GM23338 (cell line): ENCODE data around the gene GOLGB1. TPM values are rescaled to one million over a fixed set of nuclear protein-coding genes. Genes with fewer than 3 reads are reported as not detected.

ENCODE experiments used
- ATAC-seq: fragments of 200-7000 bp; cut with Tn5 transposase; 3 replicates; pipeline ENCODE4 v1.9.1; 2020
- DNase-seq: peaks from one replicate; pipeline ENCODE4 v3.0.0-alpha.2; 2015; ENCODE audit warnings: low spot score
- H2AFZ ChIP-seq: fragments of 200-600 bp; sonication (generic); 2 replicates; pipeline ENCODE4 v1.8.0; 2016; ENCODE audit warnings: antibody characterized with exemption, mild to moderate bottlenecking, moderate library complexity
- H3F3A ChIP-seq: fragments of 200-600 bp; sonication (generic); replicated peaks from 2 replicates; pipeline ENCODE4 v1.8.0; 2017; ENCODE audit warnings: antibody characterized with exemption, mixed run types, low read depth
- H3K27ac ChIP-seq: fragments of 200-600 bp; sonication (generic); 2 replicates; pipeline ENCODE4 v1.6.1; 2016; ENCODE audit warnings: low read depth
- H3K27me3 ChIP-seq: fragments of 200-600 bp; sonication (generic); 2 replicates; pipeline ENCODE4 v1.8.0; 2016; ENCODE audit warnings: mild to moderate bottlenecking, mixed run types, moderate library complexity; ENCODE audit not compliant: insufficient read depth
- H3K36me3 ChIP-seq: fragments of 200-600 bp; sonication (generic); 2 replicates; pipeline ENCODE4 v1.8.0; 2016; ENCODE audit warnings: mild to moderate bottlenecking; ENCODE audit not compliant: insufficient read depth
- H3K4me1 ChIP-seq: fragments of 200-600 bp; sonication (generic); 2 replicates; pipeline ENCODE4 v1.8.0; 2016; ENCODE audit warnings: mild to moderate bottlenecking, moderate library complexity; ENCODE audit not compliant: insufficient read depth
- H3K4me2 ChIP-seq: fragments of 200-600 bp; sonication (generic); 2 replicates; pipeline ENCODE4 v1.7.1; 2017; ENCODE audit warnings: mixed run types
- H3K4me3 ChIP-seq: fragments of 200-600 bp; sonication (generic); 2 replicates; pipeline ENCODE4 v1.6.1; 2016; ENCODE audit warnings: mixed run types
- H3K79me2 ChIP-seq: fragments of 200-600 bp; sonication (generic); replicated peaks from 2 replicates; pipeline ENCODE4 v1.8.0; 2017; ENCODE audit warnings: mild to moderate bottlenecking; ENCODE audit not compliant: insufficient read depth
- H3K9me2 ChIP-seq: fragments of 200-600 bp; sonication (generic); 2 replicates; pipeline ENCODE4 v1.8.0; 2017; ENCODE audit not compliant: insufficient read depth
- H4K20me1 ChIP-seq: fragments of 200-600 bp; sonication (generic); replicated peaks from 2 replicates; pipeline ENCODE4 v1.8.0; 2017; ENCODE audit warnings: mild to moderate bottlenecking; ENCODE audit not compliant: insufficient read depth
- H3K27ac Mint-ChIP-seq: 2 replicates; pipeline ENCODE4 v1.8.0; 2020; ENCODE audit warnings: inconsistent platforms, mild to moderate bottlenecking, moderate library complexity, mixed read lengths
- H3K27me3 Mint-ChIP-seq: 3 replicates; pipeline ENCODE4 v1.8.0; 2022; ENCODE audit warnings: low read depth, mild to moderate bottlenecking, moderate library complexity, mixed read lengths, inconsistent platforms; ENCODE audit not compliant: insufficient read depth, poor library complexity
- H3K36me3 Mint-ChIP-seq: 3 replicates; pipeline ENCODE4 v1.8.0; 2021; ENCODE audit warnings: low read depth, mild to moderate bottlenecking, inconsistent platforms, moderate library complexity, mixed read lengths
- H3K4me1 Mint-ChIP-seq: 3 replicates; pipeline ENCODE4 v1.8.0; 2020; ENCODE audit warnings: mild to moderate bottlenecking, inconsistent platforms, mixed read lengths
- H3K4me3 Mint-ChIP-seq: 3 replicates; pipeline ENCODE4 v1.8.0; 2021; ENCODE audit warnings: moderate library complexity, mild to moderate bottlenecking, inconsistent platforms, mixed read lengths
- H3K9me3 Mint-ChIP-seq: 3 replicates; pipeline ENCODE4 v1.8.0; 2020; ENCODE audit warnings: moderate library complexity, mild to moderate bottlenecking, inconsistent platforms, mixed read lengths
- EZH2 ChIP-seq: fragments of 200-600 bp; sonication (generic); IDR thresholded peaks from one replicate; pipeline ENCODE4 v1.8.0; 2017; ENCODE audit warnings: antibody characterized with exemption, mild to moderate bottlenecking, low read depth; ENCODE audit not compliant: unreplicated experiment
- EZH2phosphoT487 ChIP-seq: fragments of 200-600 bp; sonication (generic); IDR thresholded peaks from one replicate; pipeline ENCODE4 v1.8.1; 2018; ENCODE audit warnings: antibody characterized with exemption; ENCODE audit not compliant: unreplicated experiment
- POLR2AphosphoS5 ChIP-seq: IDR thresholded peaks from 2 replicates; pipeline ENCODE4 v1.6.1; 2016; ENCODE audit warnings: antibody characterized with exemption, low read depth
- ZNF114 ChIP-seq: fragments of 250-450 bp; sonication (Bioruptor Pico); IDR thresholded peaks from 2 replicates; pipeline ENCODE4 v1.5.0; 2020; ENCODE audit warnings: mild to moderate bottlenecking, moderate library complexity
- ZNF331 ChIP-seq: fragments of 250-450 bp; sonication (Bioruptor Pico); IDR thresholded peaks from 2 replicates; pipeline ENCODE4 v1.5.0; 2020; ENCODE audit warnings: low read depth, mild to moderate bottlenecking, moderate library complexity
- ZNF462 ChIP-seq: fragments of 250-450 bp; sonication (Bioruptor Pico); IDR thresholded peaks from 2 replicates; pipeline ENCODE4 v1.5.0; 2020; ENCODE audit warnings: mild to moderate bottlenecking, moderate library complexity
- polyA plus RNA-seq: library from polyadenylated mRNA; unstranded; fragments of >200 nt; fragmentation: Nextera tagmentation; extraction: Ambion mirVana; gene quantifications from 2 replicates; pipeline ENCODE4 v1.2.1, GENCODE V29; 2016
- total RNA-seq: library from RNA; depleted of rRNA; stranded (reverse); fragments of >200 nt; shearing (Covaris generic); gene quantifications from 2 replicates; pipeline ENCODE4 v1.2.3, GENCODE V29; 2014
- TF ChIP-seq, protein P1 (sequence below): IDR thresholded peaks from 2 replicates; pipeline ENCODE4 v1.6.1; 2016; ENCODE audit warnings: antibody characterized with exemption
- TF ChIP-seq, protein P2 (sequence below), 2 experiments: fragments of 200-600 bp in 1 of 2; sonication (generic) in 1 of 2; conservative IDR thresholded peaks; 2 replicates each; pipeline versions ENCODE4 v1.5.1 to v1.6.1; 2016 to 2017; ENCODE audit warnings: antibody characterized with exemption in 2 of 2, low read depth in 2 of 2, mild to moderate bottlenecking in 2 of 2, moderate library complexity in 1 of 2

GOLGB1 gene
- total and polyA plus RNA-seq, 2 experiments from 2014 or later, result 34.5 to 56.8 TPM

- Mint-ChIP-seq H3K27ac (peak within 1 kb of the TSS; percentile 33; the same call in 1 of the 2 replicates), H3K4me3 (no peak within 1 kb of the TSS), H3K36me3 (peaks cover 14% of the 10 kb centered on the region; the same call in 2 of the 3 replicates), H3K27me3 (peaks cover 5% of the 10 kb centered on the region), H3K9me3 (no peaks in the 10 kb centered on the region; the same call in 2 of the 3 replicates), H3K4me1 (peaks cover 21% of the 10 kb centered on the region)
- TF ChIP-seq EZH2phosphoT487, result no peak
- no peak for TF ChIP-seq ZNF462
- TF ChIP-seq EZH2, result no peak
- no peak for TF ChIP-seq ZNF331 (CRISPR knock-in tag)
- TF ChIP-seq ZNF114, result no peak
- TF ChIP-seq, protein P1, sequence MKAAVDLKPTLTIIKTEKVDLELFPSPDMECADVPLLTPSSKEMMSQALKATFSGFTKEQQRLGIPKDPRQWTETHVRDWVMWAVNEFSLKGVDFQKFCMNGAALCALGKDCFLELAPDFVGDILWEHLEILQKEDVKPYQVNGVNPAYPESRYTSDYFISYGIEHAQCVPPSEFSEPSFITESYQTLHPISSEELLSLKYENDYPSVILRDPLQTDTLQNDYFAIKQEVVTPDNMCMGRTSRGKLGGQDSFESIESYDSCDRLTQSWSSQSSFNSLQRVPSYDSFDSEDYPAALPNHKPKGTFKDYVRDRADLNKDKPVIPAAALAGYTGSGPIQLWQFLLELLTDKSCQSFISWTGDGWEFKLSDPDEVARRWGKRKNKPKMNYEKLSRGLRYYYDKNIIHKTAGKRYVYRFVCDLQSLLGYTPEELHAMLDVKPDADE, result no peak
- no peak for TF ChIP-seq POLR2AphosphoS5
- TF ChIP-seq, protein P2, sequence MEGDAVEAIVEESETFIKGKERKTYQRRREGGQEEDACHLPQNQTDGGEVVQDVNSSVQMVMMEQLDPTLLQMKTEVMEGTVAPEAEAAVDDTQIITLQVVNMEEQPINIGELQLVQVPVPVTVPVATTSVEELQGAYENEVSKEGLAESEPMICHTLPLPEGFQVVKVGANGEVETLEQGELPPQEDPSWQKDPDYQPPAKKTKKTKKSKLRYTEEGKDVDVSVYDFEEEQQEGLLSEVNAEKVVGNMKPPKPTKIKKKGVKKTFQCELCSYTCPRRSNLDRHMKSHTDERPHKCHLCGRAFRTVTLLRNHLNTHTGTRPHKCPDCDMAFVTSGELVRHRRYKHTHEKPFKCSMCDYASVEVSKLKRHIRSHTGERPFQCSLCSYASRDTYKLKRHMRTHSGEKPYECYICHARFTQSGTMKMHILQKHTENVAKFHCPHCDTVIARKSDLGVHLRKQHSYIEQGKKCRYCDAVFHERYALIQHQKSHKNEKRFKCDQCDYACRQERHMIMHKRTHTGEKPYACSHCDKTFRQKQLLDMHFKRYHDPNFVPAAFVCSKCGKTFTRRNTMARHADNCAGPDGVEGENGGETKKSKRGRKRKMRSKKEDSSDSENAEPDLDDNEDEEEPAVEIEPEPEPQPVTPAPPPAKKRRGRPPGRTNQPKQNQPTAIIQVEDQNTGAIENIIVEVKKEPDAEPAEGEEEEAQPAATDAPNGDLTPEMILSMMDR (conservative IDR thresholded peaks at IDR 0.05; ENCODE audit: low read depth in 2 of 2), result no peak
- peaks cover 3% of the 10 kb centered on the region; the same call in 1 of the 2 replicates for H3K36me3 ChIP-seq
- H2AFZ ChIP-seq, result no peak within 1 kb of the TSS
- DNase-seq, result peak; percentile 12
- no peaks in the 10 kb centered on the region for H4K20me1 ChIP-seq
- peak within 1 kb of the TSS; percentile 50 for H3K27ac ChIP-seq
- H3K4me3 ChIP-seq, result no peak within 1 kb of the TSS
- no peaks in the 10 kb centered on the region for H3K27me3 ChIP-seq
- no peaks in the 10 kb centered on the region for H3F3A ChIP-seq
- ATAC-seq, result peak; percentile 63
- H3K79me2 ChIP-seq, result no peaks in the 10 kb centered on the region
- peaks cover 10% of the 10 kb centered on the region; the same call in 1 of the 2 replicates for H3K4me1 ChIP-seq
- peak within 1 kb of the TSS; percentile 5; the same call in 1 of the 2 replicates for H3K4me2 ChIP-seq
- H3K9me2 ChIP-seq, result peaks cover 9% of the 10 kb centered on the region; the same call in 1 of the 2 replicates
Observed at GRCh38 chr3:121660356-121661171, 89.0 kb downstream of the GOLGB1 start, which contains the start of gene HCLS1. Gene HCLS1, minus strand, starts transcription at chr3:121660903. Its CDS starts 2,556 bp downstream, at chr3:121658347.
